HG03196 (cell line): Measurements from ENCODE around the gene MARCHF3.

ENCODE experiments used
- ATAC-seq: cut with Tn5 transposase; IDR thresholded peaks from one replicate; pipeline ENCODE4 v1.9.1; 2021; ENCODE audit not compliant: unreplicated experiment

The MARCHF3 gene

DNA sequence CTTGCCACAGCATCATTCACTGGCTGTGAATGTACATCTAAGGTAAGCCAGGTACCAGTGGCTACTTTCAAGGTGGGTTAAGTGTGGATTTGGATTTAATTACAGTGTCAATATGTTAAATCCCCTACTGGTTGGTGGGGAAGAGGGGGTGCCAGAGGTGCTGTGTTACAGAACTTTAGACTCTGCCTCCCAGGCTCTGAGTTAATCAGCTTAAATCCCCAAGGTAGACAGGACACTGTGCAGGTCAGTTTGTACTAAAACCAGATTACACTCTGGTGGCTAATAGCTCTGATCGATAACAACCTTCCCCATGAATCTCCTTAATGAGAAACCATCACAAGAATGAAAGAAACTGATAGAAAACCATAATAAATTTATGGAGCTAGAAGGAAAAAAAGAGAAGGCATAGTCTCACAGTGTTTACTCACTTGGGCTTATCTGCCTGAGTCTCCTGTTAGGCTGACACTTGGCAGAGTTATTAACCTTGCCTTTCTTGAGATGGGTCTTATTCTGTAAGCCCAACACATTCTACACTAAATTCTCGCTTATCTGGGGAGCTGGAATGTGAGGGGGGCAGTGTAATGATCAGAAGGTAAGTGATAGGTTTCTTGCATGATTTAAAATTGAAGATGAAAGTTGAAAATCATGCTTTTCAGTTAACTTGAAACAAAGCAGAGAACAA is 146.7 kb downstream of the MARCHF3 start:
- ATAC-seq: no peak

DNA sequence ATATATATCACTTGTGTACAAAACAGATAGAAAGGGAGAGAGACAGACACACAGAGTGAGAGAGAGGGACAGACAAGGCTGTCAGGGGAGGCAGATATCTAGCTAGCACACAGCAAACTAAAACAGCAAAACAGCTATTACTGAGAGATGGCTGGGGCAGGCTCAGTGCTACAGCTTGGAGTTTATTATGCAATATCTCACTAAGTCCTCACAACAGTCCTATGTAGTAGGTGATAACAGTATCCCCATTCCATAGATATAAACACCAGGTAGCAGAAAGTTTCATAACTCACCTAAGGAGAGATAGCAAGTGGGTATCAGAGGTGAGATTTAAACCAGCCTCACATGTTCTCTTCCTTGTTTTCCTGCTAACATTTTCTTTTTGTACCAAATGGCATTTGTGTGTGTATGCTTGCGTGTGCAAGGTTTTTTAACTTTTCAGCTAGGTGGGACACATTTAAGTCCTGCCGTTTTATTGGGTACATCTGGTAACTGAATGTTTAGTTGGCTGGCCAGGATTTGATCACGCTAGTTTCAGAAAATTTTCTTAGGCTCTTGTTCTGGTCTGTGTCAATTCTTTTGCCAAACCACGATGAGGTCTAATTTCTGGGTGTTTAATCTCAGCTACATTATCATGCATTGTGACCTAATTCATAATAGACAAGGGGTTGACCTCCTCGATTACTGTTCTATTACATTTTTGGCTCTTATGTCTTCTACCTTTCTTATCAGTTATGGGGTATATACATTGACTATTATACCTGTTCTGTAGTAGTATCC is 148.3 kb downstream of the MARCHF3 start:
- ATAC-seq: no peak

DNA sequence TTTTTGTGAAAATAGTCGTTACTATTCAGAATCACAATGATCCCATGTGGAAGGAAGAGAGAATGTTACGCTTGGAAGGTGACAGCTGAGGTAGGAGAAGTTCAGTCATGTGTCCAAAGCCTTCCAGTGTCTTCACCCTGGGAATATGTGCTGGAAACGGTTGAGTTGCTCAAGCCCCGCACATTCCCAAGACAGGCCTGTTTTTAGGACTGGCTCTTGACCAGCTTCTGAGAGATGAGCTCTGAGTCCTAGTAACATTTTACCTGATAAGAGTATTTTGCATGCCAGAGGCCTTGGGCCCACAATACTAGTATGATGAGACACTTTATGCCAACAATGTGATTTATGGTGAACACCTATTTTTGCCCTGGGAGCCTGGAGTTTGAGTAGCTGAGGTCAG is 151.7 kb downstream of the MARCHF3 start:
- no peak for ATAC-seq

DNA sequence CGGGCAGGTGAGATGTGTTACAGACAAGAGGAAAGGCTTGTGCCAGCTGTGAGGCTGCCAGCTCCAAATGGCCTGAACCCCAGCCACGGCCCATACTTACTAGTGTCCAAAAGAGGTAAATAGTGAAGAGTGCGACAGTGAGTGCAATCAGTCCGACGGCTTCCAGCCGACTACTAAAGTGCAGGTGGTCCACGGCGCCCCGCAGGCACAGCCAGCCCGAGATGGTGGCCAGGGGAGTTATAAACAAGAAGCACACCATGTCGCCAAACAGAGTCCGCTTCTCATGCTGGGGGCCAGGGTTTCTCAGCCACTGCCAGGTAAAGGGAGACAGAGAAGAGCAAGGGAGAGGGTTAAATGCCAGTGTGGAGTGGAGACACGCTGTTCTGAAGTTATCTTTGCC is 152.3 kb downstream of the MARCHF3 start:
- ATAC-seq: no peak

- ATAC-seq: no peak
Observed at GRCh38 chr5:126877602-126878001, 152.8 kb downstream of the MARCHF3 start.

- no peak for ATAC-seq
Observed at GRCh38 chr5:126875303-126875785, 155.0 kb downstream of the MARCHF3 start.

DNA sequence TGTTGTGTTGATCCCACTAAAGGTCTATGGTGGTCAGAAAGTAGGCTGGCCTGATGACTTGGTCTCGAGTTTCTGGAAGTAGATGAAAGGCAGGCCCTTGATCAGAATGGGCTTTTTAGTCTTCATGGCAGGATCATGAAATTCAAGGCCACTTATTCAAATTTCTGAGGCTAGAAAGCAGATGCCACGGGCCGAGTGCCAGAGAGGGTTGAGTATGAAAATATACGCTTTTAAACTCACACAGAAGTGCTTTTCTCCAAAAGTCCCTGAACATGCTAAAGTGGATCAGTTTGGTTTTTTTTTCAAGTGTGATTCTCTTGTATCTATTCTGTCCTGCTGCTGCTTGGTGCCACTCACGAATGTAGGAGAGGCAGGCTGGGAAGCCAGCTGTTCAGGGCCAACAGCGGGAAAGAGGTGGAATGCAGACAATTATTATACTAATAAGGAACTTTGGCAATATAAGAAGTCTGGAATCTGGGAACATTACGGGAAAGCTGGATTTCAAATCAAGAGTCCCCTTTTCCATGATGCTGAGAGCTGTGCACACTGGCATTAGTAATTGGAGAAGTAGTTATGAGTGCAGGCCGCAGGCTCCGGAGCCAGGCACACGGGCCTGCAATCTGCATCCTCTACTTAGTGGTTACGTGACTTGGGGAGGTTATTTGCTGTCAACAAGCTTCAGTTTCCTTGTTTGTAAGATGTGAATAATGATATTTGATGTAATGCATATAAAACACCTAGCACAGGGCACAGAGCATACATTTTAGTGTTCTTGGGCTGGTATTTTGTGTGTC is 157.6 kb downstream of the MARCHF3 start:
- no peak for ATAC-seq

DNA sequence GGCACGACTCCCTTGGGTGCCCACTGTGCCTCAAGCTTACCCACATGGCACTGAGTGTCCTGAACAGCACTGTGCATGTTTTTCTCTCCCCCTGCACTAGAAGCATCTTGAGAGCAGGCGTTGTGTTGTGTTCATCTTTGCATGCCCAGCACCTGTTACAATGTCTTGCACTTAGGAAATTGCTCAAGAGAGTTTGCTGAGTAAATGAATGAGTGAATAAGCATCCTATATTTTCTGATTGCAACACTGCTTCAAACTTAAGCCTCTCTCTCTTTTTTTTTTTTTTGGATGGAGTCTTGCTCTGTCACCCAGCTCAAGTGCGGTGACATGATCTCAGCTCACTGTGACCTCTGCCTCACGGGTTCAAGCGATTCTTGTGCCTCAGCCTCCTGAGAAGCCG is 158.9 kb downstream of the MARCHF3 start:
- ATAC-seq: no peak

GRCh38 chr5:126869005-126869451 is 161.3 kb downstream of the MARCHF3 start:
- ATAC-seq: no peak

GRCh38 chr5:126868338-126869004 is 161.9 kb downstream of the MARCHF3 start:
- no peak for ATAC-seq

DNA sequence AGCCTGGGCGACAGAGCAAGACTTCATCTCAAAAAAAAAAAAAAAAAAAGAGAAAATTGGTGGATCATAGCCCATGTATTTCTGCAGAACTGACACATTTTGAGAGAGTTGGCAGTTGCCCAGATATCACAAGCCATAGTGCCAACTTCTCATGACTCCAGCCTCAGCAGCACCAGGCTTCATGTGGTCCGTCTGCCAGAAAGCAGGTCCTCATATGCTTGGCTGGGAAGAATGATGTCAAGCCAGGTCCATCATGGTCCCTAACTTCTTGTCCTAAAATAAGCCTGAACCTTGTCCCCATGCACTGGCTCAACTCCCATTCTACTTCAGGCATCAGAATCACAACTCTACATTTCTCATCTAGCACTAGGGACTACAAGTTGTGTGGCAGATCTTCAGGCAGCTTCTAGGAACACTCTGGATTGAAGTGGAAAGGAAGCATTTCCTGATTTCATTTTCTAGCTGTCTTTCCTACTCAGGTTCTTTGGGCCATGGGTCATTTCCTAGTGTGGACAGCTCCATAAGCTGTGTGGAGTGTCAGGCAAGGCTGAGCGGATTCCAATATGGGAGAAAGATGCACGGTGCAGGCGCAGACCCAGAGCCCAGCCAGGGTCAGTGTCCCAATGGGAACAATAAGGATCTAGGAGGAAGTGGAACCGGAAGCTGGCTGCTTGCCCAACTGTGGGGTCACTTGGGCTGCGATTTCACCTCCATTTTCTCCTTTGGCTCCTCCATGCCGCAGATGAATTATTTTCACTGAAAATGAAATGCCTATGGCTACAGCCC is 163.3 kb downstream of the MARCHF3 start:
- no peak for ATAC-seq

- ATAC-seq: no peak
Observed at GRCh38 chr5:126865299-126865698, 165.1 kb downstream of the MARCHF3 start.

DNA sequence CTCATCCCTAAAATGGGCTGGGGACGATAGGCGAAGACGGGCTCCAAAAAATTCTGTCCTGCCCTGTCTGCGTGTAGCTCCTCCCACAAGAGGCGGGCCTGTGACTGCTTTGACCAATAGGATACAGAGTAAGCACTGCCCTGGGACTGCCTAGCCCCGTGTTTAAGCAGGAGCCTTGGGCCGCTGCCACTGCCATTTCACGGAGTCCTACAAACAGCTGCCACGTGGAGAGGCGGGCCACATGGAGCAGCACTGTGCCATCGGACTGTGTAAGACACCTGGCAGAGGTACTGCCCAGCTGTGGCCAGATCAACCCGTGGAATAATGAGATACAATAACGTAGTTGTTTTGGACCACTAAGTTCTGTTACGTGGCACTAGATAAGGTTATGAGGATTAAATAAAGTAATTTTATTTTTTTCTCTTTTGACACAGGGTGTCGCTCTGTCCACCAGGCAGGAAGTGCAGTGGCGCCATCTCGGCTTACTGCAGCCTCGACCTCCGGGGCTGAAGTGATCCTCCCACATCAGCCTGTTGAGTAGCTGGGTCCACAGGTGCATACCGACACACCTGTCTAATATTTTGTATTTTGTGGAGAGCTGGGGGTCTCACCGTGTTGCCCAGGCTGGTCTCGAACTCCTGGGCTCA is 166.2 kb downstream of the MARCHF3 start:
- ATAC-seq: no peak

DNA sequence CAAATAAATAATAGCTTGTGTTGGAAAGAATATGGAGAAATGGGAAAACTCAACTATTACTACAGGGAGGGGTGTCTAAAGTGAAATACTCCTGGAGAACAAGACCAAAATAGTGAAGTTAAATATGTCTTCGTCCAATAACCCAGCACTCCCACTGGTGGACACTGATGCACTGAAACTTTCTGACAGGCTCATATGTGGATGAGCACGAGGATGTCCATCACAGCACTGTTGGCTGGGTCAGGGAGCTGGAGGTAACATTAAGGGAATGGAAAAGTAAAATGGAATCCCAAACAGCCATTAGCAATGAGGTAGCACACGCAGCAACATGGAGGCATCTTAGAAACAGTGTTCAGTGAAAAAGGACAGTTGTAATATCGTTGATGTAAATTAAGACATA is 167.0 kb downstream of the MARCHF3 start:
- no peak for ATAC-seq

GRCh38 chr5:126858441-126858840 is 171.9 kb downstream of the MARCHF3 start:
- no peak for ATAC-seq

GRCh38 chr5:126857472-126858410 is 172.6 kb downstream of the MARCHF3 start:
- ATAC-seq: no peak

DNA sequence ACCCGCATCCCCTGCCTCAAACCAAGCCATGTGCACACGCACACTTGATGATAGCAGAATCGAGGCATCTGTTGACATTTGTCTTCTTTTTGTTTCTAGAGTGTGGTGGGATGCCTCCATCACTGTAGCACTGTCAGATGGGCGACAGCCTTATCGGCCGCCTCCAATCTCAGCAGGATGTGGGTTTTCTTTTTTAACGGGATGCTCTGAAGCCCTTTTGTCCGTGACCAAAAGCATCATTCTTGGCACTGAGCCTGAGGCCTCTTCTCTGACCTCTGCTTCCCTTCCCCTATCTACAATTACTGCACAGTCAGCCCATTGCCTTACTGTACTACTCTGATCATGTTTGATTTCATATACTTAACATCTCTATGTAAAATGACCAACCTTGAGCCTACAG is 175.1 kb downstream of the MARCHF3 start:
- ATAC-seq: no peak

- no peak for ATAC-seq
Observed at GRCh38 chr5:126854526-126855110, 175.7 kb downstream of the MARCHF3 start.
